Activated gamma-delta T cell treated with anti-CD3 and anti-CD28 coated beads, Interleukin-2, amount 50 U/mL, for 16 hours (primary cell): ENCODE measurements around the gene RASAL1.

Source experiments
- DNase-seq: peaks from one replicate; pipeline ENCODE4 v3.0.0-alpha.2; 2020; ENCODE audit warnings: low read depth

The RASAL1 gene

DNA sequence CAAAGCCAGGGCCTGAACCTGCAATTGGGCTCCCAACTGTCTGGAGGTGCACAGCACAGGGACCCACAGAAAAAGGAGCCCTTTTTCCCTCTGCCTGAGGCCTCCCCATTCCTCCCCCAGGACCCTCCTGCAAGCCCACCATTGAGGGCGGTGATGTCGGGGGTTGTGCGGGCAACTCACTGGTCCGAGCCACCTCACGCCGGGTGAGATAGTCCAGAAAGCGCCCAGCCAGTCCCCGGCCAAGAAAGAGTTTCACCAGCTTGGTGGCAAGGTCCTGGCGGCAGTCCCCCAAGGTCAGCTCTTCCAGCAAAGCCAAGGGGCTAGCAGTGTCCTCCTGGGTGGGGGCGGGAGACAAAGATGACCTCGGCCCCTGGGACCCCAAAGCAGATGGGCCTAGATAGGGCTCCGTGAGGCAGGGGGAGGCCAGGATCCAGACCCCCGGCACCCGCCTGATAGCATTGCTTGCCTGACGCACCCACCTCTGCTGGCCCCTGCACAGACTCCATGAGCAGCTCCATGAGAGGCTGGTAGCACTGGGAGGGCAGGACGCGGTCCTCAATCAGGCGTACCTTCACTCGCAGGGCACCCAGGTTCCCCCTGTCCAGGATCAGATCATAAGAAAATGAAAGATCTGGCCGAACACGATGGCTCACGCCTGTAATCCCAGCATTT, 20.0 kb downstream of the RASAL1 start:
- DNase-seq, result no peak

- DNase-seq, result no peak
Measured at GRCh38 chr12:113114447-113115178, 20.9 kb downstream of the RASAL1 start.

DNA sequence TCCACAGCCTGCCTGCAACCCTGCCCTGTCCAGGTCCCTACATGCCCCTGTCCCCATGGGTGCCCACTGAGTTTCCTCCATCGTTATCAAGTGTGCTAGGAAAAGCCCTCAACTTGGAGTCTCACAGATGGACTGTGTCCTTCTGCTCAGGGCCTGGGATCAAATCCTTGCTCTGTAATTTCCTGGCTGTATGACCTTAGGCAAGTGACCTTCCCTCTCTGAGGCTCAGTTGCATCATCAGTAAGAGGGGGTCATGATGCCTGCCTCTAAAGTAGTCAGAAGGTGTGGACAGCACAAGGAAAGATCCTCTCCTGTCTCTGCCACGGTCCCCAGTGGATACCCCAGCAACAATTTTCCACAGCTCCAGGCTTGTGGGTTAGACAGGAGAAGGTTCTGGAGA, 22.2 kb downstream of the RASAL1 start:
- DNase-seq, result no peak

- DNase-seq, result no peak
Measured at GRCh38 chr12:113112043-113112899, 23.3 kb downstream of the RASAL1 start.

GRCh38 chr12:113111247-113111646, 24.3 kb downstream of the RASAL1 start:
- no peak for DNase-seq

GRCh38 chr12:113109872-113110599, 25.5 kb downstream of the RASAL1 start:
- no peak for DNase-seq

DNA sequence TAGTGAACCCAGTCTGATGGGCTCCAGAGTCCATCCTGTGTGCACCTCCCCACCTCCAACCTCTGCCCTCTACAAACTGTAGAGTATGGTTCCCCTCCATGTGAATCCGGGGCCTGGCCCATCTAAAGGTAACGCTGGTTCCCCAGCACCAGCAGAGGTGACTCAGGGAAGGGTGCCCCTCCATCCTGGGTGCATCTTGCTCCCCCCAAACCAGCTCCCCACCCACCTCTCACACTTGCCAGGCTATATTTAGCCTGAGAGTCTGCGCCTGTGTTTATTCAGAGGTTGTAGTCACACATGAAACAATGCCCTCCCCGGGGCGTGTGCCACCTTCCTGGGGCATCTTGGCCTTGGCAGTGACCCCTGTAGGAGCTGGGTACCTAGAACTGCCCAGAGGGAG, 26.2 kb downstream of the RASAL1 start:
- DNase-seq, result no peak

DNA sequence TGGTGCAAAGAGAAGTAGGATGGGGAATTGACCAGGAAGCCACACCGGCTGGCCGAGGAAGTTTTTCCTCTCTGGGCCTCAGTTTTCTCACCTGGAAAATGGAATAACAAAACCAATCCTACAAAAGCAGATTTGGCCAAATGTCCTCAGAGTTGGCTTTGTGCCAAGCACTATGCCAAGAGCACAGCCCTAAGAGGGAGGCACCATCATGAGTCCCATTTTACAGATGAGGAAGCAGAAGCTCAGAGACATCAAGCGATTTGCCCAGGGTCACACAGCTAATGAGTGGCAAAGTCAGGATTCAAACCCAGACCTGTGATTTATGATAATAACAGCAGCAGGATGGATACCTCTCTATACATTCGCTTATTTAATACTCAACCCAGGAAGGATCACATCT, 27.3 kb downstream of the RASAL1 start:
- DNase-seq, result no peak

GRCh38 chr12:113106361-113106760, 29.2 kb downstream of the RASAL1 start:
- no peak for DNase-seq

GRCh38 chr12:113105606-113106271, 29.8 kb downstream of the RASAL1 start:
- DNase-seq, result no peak

- DNase-seq, result no peak
Measured at GRCh38 chr12:113104953-113105510, 30.5 kb downstream of the RASAL1 start.

GRCh38 chr12:113103756-113104450, 31.7 kb downstream of the RASAL1 start:
- DNase-seq, result no peak

GRCh38 chr12:113102811-113103210, 32.8 kb downstream of the RASAL1 start:
- no peak for DNase-seq

GRCh38 chr12:113101751-113102150, 33.8 kb downstream of the RASAL1 start:
- no peak for DNase-seq

- no peak for DNase-seq
Measured at GRCh38 chr12:113099764-113100163, 35.8 kb downstream of the RASAL1 start.

GRCh38 chr12:113099364-113099763, 36.2 kb downstream of the RASAL1 start:
- no peak for DNase-seq

DNA sequence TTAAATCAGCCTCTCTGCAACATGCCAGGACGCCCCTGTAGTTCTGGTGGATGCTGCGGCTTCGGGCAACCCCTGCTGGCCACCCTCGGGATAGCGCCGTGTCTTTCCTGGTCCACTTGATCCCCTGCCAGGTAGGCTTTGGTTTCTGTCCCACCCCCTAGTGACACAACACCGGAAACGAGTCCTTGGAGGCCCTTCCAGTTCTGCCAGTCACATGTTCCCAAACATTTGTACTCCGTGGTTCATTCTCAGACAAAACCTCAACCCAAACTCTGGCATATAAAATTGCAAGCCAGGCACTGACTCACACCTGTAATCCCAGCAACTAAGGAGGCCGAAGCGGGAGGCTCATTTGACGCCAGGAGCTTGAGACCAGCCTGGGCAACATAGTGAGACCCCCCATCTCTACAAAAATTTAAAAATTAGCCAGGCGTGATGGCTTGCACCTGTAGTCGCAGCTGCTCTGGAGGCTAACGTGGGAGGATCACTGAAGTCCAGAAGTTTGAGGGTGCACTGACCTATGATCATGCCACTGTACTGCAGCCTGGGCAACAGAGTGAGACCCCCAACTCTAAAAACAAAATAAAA, 37.0 kb downstream of the RASAL1 start:
- peak; percentile 47 for DNase-seq

DNA sequence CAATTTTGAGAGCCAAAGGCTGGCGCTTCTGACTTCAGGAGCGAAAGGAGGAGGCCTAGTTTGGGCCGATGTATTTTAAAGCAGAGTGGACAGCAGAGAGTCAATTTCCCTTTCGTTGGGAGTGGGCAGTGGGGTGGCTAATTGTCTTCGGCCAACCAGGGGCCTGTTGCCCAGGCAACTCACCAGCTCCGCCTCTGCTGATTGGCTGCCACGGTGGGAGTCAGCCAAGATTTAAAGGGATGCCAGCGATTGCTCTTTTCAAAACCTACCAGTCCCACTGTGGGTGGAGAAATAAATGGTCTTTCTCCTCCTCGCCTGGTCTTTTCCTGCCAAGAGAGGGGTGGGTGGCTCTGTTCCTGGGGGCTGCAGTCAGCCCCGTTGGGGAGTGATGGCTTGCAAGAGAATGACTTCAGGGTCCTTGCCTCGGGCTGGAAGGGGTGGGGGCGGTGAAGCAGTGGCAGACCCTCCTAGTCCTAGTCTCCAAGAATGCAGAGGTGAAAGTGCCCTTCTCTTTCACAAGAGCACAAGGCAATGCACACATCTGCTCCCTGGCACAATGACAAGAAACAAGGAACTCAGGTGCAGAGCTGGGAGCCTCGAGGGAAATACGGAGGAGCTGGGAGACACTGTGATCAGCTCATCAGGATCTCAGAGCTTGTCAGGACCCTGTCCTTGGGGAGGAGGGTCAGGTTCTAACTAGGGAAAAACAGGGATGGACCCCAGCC, 37.7 kb downstream of the RASAL1 start:
- no peak for DNase-seq

- DNase-seq, result no peak
Measured at GRCh38 chr12:113096675-113097461, 38.7 kb downstream of the RASAL1 start.
